GM21526 (cell line): Measurements from ENCODE around the gene ISLR.

Experiments
- ATAC-seq: cut with Tn5 transposase; IDR thresholded peaks from one replicate; pipeline ENCODE4 v1.9.1; 2021; ENCODE audit warnings: moderate library complexity; ENCODE audit not compliant: unreplicated experiment, low FRiP score

The ISLR gene

DNA sequence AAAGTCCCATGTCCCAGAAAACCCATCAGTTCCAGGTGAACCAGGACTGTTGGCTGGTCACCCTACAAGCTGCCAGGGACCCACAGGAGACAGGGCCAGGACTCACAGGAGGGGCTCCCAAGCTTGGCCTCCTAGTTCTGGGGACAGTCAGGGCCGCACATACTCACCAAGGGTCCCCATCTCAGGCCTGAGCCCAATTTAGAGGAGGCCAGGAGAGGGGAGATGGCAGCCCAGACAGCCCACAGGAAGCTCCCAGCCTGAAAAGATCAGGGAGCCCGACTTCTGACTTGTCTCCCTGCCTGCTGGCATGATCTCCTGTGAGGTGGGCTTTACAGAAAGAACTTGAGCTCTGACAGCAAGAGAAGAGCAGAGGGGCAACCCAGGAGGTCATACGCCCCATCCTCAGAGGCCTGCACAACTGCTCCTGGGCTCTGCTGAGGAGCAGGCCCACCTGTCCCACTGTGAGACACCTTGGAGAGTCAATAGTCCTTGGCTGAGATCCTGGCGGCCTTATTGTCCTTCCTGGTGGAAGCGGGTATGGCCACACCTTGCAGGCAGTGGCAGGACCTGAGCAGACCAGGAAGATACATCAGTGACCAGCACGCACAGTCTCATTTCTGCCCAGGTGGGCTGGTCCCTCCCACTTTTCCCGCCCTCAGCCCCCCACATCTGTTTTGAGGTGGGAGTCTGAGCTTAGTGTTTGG is 2.5 kb upstream of the ISLR start:
- ATAC-seq, result no peak

DNA sequence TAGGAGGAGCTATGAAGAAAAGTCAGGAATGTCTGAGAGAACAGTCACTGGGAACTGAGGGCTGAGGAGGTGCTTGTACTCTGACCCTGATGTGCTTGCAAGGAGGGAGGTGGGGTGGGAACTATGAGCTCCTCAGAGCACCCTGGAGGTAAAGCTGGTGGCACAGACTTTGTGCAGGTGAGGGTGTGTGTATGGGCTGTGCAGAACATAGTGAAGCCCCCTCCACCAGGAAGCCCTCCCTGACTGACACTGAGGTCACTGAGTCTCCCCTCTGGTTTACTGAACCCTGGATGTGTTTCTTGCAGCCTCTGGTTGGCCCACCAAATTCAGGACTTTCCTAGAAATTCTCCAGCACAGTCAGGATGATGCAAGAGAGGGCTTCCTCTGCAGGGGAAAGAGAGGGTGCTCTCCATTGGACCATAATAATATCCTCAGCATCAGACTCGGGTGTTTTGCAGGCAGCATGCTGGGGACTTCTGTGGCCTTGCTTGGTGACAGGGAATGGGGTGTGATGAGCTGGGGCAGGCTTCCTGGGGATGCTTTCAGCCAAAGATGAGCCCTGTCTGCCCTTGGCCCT is 1.5 kb upstream of the ISLR start:
- ATAC-seq, result no peak

DNA sequence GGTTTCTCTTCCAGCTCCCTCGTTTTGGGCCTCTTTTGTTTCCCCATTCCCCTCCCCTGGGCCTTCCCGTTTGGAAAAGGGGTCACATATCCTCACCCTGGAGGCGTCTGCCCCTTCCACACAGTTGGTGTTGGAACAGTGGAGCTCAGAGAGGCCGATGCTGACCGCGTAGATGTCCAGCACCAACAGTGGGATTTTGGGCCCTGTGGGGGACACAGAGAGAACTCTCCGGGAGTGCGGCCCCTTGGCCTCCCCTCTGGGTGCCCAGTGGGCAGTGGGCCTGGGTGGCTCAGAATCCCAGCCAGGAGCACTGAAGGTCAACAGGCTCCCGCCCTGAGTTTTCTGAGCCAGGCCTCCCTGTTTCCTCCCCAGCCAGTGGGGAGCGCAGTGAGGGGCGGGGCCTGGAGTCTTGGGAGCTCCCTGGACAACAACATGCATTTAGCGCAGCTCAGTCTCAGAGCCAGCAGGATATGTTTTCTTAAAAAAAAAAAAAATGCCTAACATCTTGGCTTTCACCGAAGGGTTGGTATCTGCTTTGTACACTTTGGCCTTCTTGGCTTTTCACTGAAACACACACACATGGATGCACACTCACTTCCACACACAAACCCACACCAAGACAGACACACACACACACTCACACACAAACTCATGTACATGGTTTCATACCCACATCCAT is 670 bp upstream of the ISLR start:
- no peak for ATAC-seq

- ATAC-seq, result no peak
Measured at GRCh38 chr15:74174219-74174957, 878 bp downstream of the ISLR start.

DNA sequence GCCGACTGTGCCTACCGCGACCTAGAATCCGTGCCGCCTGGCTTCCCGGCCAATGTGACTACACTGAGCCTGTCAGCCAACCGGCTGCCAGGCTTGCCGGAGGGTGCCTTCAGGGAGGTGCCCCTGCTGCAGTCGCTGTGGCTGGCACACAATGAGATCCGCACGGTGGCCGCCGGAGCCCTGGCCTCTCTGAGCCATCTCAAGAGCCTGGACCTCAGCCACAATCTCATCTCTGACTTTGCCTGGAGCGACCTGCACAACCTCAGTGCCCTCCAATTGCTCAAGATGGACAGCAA is 1.4 kb downstream of the ISLR start:
- ATAC-seq, result no peak

- ATAC-seq, result no peak
Measured at GRCh38 chr15:74175271-74176191, 2.0 kb downstream of the ISLR start.

GRCh38 chr15:74176262-74177214 is 3.0 kb downstream of the ISLR start:
- ATAC-seq, result no peak

DNA sequence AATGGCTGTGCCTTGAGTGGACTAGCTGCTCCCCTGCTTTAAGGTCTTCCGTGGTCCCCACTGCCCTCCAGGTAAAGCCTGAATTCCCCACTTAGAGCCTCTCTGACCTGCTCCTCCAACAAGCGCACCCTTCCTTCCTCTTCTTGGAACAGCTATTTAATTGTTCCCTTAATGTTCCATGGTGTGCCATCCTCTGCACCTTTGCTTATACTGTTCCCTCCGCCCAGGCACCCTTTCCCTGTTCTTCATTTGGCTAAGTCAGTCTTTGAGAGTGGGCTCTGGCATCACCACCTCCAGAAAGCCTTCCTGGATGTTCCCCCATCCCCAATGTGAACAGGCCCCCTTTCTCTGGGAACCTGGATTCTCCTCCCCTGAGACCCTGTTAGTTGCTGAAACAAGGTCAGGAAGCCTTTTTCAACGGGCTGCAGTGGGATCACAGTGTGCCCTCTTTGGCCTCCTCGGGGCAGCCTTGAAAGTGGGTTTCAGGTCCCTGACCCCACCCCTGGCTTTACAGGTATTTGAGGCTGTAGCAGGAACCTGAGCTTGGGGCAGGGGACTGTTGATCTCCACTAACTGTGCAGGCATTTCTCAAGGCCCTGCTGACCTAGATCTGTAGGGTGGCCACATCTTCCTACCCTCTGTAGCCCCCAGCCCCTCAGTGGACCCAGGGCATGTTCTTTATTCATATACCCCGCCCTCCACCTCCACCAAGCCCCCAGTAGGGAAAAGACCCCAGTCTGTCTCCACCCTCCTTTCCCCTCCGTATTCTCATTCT is 5.0 kb downstream of the ISLR start:
- no peak for ATAC-seq

- no peak for ATAC-seq
Measured at GRCh38 chr15:74179101-74179841, 5.8 kb downstream of the ISLR start.

- ATAC-seq, result no peak
Measured at GRCh38 chr15:74179983-74180880, 6.7 kb downstream of the ISLR start.

DNA sequence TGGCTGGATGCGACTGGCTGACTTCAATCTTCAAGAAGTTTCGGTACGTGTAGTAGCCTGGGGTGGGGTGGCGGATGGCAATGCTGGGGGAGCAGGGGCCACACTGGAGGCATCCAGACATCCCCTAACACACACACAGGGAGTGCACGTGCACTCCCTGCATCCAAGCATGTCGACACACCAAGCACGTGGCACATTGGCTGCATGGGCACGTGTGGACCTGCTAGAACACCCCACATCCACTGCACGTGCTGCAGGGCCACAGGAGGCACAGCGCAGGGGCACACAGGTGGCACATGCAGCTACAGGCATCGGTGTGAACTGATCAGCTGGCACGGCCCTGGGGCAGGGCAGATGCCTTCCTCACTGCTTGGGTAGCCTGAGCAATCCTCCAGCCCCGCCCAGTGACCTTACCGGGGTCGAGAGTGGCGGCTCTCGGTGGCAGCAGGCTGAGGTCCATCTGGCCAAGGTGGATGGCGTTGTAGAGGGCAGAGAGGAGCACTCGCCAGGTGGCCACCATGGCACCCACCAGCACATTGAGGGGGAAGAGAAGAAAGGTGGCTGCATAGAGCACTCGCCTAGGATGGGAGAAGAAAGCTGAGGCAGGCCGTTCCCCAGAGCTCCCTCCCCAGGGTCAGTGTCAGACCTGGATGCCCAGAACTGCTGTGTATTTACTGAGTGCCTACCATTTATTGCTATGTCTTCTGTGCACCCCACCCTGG is 7.5 kb downstream of the ISLR start:
- ATAC-seq, result no peak

- ATAC-seq, result no peak
Measured at GRCh38 chr15:74182131-74182530, 8.6 kb downstream of the ISLR start.

DNA sequence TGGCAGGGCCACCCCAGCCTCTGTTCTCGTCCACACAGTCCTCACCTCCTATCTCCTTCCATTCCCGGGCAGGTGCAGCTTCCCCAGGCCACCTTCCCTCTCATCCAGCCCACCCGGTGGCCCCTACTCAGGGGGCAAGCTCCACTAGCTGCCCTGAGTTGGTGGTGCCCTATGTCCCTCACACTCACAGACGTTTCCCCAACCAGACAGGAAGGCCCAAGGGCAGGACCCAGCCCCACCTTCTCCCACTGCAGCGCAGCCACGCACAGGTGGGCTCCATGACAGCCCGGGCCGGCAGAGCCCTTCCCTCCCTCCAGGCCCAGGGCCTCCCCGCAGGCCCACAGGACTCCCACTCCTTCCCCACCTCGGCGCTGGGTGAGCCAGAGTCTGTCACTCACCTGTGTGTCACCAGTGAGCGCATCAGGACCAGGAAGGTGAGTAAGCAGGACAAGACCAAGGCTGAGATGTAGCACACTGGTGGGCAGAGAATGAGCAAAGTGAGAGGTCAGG is 11.1 kb downstream of the ISLR start:
- no peak for ATAC-seq

GRCh38 chr15:74185710-74186348 is 12.3 kb downstream of the ISLR start:
- ATAC-seq, result no peak

DNA sequence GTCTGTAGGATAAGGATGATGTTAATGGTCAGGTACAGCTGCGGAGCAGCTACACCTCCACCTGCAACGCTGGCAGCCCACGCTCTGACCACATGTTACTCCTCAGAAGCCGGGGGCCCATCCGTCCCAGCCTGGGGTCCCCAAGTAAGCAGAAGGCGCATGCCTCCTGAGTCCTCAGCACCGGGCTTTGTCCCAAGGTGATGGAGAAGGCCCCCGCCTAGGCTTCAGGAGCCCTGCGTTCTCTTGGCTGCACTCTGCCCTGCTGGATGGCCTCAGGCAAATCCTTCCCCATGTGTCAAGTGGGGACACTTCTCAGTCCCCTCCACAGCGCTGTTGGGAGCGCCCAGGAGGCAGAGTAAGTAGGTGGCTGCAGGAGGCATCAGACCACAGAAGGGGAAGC is 14.7 kb downstream of the ISLR start:
- no peak for ATAC-seq

DNA sequence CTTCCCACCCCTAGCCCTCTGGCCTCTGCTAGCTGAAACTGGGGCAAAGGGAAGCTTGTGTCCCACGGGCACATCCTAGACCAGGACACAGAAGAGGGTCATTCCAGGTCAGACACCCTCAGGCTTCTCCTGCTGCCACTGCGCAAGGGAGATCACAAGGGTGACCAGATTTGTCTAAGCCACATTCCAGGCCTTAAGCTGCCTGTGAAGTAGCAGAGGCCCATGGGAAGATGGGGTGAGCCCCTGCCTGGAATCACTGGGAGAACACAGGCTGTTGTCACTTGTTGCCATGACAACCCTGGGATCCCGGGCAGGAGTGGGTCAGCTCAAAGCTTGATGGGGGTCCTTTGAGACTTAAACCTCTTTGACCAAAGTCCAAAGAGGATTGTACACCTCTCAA is 18.3 kb downstream of the ISLR start:
- no peak for ATAC-seq
